ENCODE data around the gene DGKH. TPM values are rescaled to one million over a fixed set of nuclear protein-coding genes. Genes with fewer than 3 reads are reported as not detected.

Gene DGKH
- total and polyA plus RNA-seq, 9 of the 15 experiments (the other 6 are each of a cell fraction or from before 2014, with no cell fraction given): 0.38 to 4.4 (median 3.1) TPM

DNA sequence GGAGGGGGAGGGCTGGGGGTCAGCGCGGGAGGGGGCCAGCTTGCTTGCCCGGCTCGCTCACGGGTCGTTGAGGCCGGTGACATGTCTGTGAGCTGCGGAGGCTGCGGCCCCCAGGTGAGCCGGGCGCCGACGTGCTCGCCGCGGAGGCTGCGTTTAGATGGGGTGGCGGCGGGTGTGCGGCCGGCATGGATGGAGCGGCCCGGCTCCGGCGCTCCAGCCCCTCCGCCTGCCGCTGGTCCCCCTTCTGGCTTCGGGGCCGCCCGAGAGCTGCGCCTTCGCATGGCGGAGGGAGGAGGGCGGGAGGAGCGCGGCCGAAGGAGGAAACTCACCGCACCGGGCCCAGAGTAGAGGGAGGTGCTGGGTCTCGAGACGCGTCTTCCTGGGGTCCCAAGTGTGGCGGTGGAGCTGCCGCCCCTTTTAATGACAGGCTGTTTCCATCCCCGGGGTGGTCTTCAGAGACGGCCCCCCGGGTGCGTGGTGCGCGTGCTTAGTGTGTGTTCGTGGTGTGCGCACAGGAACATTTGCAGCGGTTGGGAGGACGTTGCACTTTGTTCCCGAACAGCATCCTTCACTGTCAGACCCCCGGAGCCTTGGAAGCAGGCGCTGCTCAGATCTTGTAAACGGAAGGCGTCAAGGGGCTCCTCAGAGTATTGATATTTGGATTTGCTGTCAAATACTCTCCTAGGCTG is 223.8 kb downstream of the DGKH start, which contains the start of gene AKAP11 (continued):
- TF ChIP-seq RB1 (IDR thresholded peaks at IDR 0.05; ENCODE audit: low read depth): 0 out of 2 replicates have a peak, but pooled peaks have one; percentile 20
- 0 out of 2 replicates have a peak, but pooled peaks have one; percentile 12 for TF ChIP-seq GABPB1 (CRISPR knock-in tag; IDR thresholded peaks at IDR 0.05)
- TF ChIP-seq MED1 (CRISPR knock-in tag; IDR thresholded peaks at IDR 0.05; ENCODE audit: borderline replicate concordance): no peak
- peak; percentile 82 for TF ChIP-seq POLR2G (IDR thresholded peaks at IDR 0.05; ENCODE audit: low read depth, low read length)
- TF ChIP-seq RBM14 (IDR thresholded peaks at IDR 0.05; ENCODE audit: borderline replicate concordance, insufficient read depth, low read depth, low read length): no peak
- TF ChIP-seq, protein P1, sequence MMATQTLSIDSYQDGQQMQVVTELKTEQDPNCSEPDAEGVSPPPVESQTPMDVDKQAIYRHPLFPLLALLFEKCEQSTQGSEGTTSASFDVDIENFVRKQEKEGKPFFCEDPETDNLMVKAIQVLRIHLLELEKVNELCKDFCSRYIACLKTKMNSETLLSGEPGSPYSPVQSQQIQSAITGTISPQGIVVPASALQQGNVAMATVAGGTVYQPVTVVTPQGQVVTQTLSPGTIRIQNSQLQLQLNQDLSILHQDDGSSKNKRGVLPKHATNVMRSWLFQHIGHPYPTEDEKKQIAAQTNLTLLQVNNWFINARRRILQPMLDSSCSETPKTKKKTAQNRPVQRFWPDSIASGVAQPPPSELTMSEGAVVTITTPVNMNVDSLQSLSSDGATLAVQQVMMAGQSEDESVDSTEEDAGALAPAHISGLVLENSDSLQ (IDR thresholded peaks at IDR 0.05): peak; percentile 37; the same call in 1 of the 2 replicates
- 0 out of 2 replicates have a peak, but pooled peaks have one; percentile 60 for TF ChIP-seq AFF4 (CRISPR knock-in tag; IDR thresholded peaks at IDR 0.05)
- no peak for TF ChIP-seq ILF3 (IDR thresholded peaks at IDR 0.05; ENCODE audit: borderline replicate concordance)
- TF ChIP-seq MAZ (CRISPR knock-in tag; conservative IDR thresholded peaks at IDR 0.05 in 1 of 2, IDR thresholded peaks at IDR 0.05 in 1 of 2): peak in 1 of 2 experiments; percentile 59; a peak in 3 of 4 replicates
- peak; percentile 70 for TF ChIP-seq ARID4B (CRISPR knock-in tag; IDR thresholded peaks at IDR 0.05)
- TF ChIP-seq, protein P2, sequence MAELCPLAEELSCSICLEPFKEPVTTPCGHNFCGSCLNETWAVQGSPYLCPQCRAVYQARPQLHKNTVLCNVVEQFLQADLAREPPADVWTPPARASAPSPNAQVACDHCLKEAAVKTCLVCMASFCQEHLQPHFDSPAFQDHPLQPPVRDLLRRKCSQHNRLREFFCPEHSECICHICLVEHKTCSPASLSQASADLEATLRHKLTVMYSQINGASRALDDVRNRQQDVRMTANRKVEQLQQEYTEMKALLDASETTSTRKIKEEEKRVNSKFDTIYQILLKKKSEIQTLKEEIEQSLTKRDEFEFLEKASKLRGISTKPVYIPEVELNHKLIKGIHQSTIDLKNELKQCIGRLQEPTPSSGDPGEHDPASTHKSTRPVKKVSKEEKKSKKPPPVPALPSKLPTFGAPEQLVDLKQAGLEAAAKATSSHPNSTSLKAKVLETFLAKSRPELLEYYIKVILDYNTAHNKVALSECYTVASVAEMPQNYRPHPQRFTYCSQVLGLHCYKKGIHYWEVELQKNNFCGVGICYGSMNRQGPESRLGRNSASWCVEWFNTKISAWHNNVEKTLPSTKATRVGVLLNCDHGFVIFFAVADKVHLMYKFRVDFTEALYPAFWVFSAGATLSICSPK (IDR thresholded peaks at IDR 0.05; ENCODE audit: borderline replicate concordance): no peak
- TF ChIP-seq KDM2B (CRISPR knock-in tag; IDR thresholded peaks at IDR 0.05): no peak
- TF ChIP-seq KAT7 (CRISPR knock-in tag; IDR thresholded peaks at IDR 0.05; ENCODE audit: borderline replicate concordance): 0 out of 2 replicates have a peak, but pooled peaks have one; percentile 41
- 0 out of 4 replicates have a peak, but pooled peaks of 1 of the 2 experiments have one; percentile 15 for TF ChIP-seq TEAD1 (CRISPR knock-in tag; IDR thresholded peaks at IDR 0.05)
- peak; percentile 53; the same call in 1 of the 2 replicates for TF ChIP-seq SUPT5H (IDR thresholded peaks at IDR 0.05)

All from K562 (cell line).